DMS153 treated with DMSO at 0.1 percent for 48 hours (cell line): Measurements from ENCODE around the gene STX18.
"Not testable (repeated sequence)": the region's sequence is repeated elsewhere in the genome, so short reads cannot be mapped to it uniquely, and the experiment has no call there.

ENCODE experiments used
- DNase-seq: peaks from one replicate; lab custom pipeline; 2025; ENCODE audit not compliant: unreplicated experiment; lab: John Stamatoyannopoulos, UW

Gene STX18

GRCh38 chr4:4555916-4556315 lies 14.1 kb upstream of the STX18 start:
- DNase-seq = no peak

DNA sequence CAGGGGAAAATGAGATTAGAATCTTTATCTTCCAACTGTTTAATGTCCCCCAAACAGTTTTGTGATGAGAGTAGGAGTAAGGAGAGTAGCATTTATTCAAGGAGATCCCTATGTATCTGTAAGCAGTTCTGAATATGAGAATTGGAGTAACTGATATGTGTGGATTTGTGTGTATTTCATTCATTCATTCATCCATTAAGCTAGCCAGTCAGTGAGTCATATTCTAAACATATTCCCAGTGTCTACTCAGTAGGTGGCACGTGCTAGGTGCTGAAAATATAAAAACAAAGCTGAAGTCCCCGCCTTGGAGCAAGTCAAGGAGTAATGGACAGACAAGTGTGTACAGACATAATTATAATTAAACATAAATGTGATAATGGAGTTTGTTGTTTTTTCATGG lies 12.4 kb upstream of the STX18 start:
- no peak for DNase-seq

DNA sequence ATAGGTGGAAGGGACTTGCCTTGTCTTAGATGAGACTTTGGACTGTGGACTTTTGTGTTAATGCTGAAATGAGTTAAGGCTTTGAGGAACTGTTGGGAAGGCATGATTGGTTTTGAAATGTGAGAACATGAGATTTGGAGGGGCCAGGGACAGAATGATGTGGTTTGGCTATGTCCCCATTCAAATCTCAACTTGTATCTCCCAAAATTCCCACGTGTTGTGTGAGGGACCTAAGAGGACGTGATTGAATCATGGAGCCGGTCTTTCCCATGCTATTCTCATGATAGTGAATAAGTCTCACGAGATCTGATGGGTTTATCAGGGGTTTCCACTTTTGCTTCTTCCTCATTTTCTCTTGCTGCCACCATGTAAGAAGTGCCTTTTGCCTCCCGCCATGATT lies 10.2 kb upstream of the STX18 start:
- not testable (repeated sequence) for DNase-seq

GRCh38 chr4:4550161-4550560 lies 8.3 kb upstream of the STX18 start:
- not testable (repeated sequence) for DNase-seq

DNA sequence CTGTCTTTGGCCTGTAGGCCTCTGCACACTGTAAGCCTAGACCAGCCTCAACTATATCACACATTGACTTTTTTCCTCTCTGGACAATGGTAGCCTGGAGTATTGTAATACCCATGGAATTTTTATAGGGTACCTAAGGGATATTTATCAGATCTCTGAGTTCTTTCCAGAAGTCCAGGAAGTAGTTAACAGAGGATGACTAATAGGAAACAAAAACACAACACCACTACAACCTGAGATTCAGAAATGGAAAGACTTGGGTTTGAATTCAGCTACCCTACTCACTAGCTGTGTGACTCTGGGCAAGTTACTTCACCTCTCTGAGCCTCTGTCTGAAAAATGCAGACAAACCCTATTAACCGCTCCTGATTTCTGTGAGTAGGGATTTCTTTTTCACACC lies 7.7 kb upstream of the STX18 start:
- DNase-seq = no peak

DNA sequence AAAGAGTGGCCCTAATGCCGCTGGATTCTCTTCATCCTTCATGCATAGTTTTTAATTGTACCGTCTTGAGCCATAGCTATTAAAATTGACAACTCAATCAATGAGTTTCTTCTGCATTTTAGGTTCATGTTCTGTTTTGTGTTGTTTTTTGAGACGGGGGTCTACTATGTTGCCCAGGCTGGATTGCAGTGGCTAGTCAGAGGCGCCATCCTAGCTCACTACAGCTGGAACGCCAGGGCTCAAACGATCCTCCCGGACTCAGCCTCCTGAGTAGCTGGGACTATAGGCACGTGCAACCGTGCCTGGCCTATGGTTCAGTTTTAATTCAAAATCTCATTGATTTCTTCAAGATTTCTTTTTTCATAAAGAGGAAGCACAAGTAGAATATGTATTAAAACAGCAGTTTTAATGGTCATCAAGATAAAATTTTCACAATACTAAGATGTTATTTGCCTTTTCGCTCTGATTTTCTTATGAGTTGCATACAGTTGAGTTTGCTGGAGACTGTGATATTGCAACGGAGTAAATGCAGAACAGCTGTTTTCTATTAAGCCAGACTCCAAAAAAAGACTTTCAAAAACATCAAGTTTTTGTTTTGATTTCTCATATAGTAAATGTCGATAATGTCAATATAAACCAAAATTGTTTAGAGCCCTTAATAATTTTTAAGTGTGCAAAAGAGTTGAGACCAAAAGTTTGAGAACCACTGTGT lies 1.1 kb upstream of the STX18 start:
- no peak for DNase-seq

GRCh38 chr4:4541040-4541631 lies 712 bp downstream of the STX18 start:
- DNase-seq = no peak

DNA sequence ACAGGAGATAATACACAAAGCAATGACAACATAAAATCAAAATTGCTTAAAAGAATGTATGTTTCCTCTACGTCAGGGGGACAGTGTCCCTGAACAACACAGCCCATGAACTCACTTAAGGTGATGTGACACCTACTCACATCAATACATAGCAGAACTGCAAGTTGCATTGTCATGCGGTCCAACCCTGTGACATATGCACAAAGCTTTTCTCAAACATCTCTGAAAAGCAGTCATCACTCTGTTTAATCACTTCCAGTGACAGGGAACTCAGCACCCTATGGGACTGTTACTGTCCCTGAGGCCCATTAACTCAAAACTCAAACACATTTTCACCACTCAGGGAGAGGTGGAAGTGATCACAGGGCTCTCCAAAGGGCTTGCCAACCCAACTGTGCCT lies 2.4 kb downstream of the STX18 start:
- no peak for DNase-seq

- DNase-seq = no peak
Observed at GRCh38 chr4:4535590-4535989, 6.3 kb downstream of the STX18 start.

DNA sequence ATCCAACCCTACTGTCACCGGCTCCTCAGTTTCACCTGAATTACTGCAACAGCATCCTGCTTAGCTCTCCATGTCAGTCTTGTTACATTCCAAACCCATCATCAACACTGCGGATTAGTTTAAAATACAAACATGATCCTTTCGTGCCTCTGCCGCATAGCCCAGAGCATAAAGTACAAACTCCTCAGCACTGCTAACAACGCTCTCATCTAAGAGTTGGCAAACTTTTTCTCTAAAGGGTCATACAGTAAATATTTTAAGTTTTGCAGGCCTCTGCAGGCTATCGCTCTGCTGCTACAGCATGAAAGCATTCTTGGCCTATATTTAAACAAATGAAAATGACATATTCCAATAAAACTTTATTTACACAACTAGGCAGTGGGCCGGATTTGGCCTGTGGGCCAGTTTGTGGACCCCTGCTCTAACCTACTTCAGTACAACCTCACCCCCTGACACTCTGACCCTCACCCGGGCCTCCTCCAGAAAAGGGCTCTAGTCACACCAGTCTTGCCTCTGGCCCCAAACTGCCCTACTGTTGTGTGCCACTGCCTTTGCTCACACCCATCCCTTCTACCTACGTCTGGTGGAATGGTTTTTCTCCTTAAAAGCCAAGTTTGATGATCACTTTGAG lies 7.2 kb downstream of the STX18 start:
- DNase-seq = no peak

- DNase-seq = no peak
Observed at GRCh38 chr4:4533461-4534169, 8.2 kb downstream of the STX18 start.

DNA sequence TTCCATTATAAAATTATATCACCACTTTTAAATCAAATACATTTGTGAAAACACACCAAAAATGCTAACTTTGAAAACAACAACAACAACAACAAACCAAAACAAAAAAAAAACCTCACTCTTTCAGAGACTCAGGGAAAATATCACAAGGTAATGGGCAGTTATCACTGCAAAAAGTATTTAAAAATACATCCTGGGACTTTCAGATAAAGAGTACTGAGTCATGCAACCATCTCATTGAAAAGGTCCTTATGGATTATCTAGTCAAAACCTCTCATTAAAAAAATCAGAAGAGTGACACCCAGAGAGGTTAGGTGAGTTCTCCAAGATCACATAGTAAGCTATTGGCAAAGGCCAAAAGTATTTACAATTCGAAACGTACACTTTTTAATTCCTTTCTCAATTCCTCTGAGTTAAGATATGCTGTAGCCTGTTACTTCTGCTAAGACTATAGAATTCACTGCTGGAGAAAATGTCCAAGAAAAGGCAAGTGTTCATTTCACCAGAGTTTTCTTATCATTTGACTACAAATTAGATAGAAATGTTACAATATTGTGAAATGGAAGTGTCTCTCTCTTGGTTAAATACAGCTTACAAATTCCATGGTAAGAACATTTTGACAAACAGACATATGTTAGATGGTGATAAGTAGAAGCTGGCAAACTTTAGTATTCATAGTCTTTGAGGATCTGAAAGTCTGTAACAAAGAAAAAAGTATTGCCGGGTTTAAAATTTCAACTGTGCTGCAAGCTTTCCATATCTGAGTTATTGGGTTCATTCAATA lies 9.3 kb downstream of the STX18 start:
- DNase-seq = no peak

DNA sequence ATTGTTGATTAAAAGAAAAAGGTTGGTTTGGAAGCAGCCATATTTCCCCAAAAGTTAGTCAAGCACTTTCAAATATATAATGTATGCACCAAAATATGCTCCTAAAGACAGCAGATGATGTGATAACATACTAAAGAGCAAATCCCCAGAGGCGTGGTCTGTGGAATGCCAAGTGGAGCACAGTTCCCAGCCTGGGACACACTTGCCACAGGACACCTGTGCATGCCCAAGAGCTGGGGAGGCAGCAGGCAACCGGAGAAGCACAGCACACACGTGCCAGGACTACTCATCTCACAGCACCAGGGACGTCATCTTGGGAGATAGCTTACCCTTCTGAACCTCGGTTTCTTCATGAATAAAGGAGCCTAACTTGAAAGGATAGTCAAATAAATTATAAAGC lies 12.5 kb downstream of the STX18 start:
- no peak for DNase-seq

GRCh38 chr4:4526401-4526800 lies 15.4 kb downstream of the STX18 start:
- no peak for DNase-seq

- DNase-seq = no peak
Observed at GRCh38 chr4:4524364-4524763, 17.5 kb downstream of the STX18 start.

GRCh38 chr4:4521731-4522130 lies 20.1 kb downstream of the STX18 start:
- no peak for DNase-seq

DNA sequence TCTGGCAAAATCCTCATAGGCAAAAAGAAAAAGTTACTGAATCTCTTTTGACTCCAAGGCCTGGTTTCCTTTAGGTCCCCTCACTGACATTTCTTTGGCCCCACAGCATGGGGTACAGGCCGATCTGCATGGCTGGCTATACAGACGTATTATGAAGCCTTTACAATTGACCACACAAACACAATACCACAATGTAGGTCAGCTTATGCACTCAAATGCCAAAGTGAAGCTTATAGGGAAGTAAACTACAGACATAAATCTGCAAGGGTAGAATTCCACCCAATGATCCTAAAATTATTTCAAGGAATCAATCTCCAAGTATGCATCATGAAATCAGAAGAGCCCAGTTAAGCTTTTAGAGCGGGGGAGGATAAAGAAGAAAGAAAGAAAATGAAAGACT lies 20.7 kb downstream of the STX18 start:
- no peak for DNase-seq

DNA sequence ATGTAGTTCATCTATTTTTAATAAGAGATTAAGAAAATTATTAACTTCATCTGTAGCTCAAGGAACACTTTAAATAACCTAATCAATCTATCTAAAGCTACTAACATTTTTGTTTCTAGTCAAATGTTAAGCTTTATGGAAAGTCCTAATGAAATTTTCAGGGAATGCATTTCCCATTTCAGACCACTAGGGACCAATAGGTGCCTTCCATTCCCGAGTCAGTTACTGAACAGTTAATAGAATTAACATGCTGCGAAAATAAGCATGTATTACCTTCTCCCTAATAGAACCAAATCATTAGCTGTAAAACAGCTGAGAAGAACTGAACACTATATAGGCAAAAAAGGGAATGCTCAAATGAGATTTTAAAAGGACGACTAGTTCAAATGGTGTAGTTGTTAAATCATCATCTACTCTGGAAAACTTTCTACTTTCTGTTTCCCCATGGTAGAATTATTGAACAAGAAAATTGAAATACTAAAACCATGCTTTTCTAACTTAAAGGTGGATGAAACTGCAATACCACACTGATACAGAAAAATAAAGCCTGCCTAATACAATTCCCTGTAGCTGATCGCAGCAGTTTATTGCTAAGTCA lies 22.5 kb downstream of the STX18 start:
- DNase-seq = no peak

- no peak for DNase-seq
Observed at GRCh38 chr4:4518747-4519146, 23.1 kb downstream of the STX18 start.

DNA sequence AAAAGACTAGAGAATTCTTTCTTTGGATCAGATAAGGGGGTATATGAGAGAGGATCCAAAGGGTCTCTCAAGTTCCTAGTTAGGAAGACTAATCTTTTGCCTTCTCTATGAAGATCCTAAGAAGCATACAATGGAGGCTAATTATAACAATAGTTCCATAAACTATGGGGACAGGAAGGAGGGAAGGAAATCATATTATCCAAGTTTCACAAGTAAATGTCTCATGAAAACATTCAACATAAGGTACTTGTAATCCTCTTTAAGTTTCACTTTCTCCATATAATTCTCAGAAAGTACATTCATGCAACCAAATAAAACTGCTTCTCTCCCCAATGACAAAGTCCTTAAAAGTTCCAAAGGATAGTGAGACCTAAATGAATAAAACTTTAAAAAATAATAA lies 27.1 kb downstream of the STX18 start:
- DNase-seq = no peak

GRCh38 chr4:4512282-4512681 lies 29.6 kb downstream of the STX18 start:
- DNase-seq = no peak
